HepG2 (cell line): ENCODE results near the gene RAB24. TPM values are rescaled to one million over a fixed set of nuclear protein-coding genes. Genes with fewer than 3 reads are reported as not detected.

Source experiments
- ATF1 ChIP-seq: IDR thresholded peaks from 2 replicates; pipeline ENCODE4 v1.6.1; 2016; ENCODE audit warnings: mild to moderate bottlenecking, control low read depth
- MYNN ChIP-seq: sonication (generic); formaldehyde crosslinking; IDR thresholded peaks from 2 replicates; pipeline ENCODE4 v1.4.0; 2020; ENCODE audit warnings: mild to moderate bottlenecking, low read depth, missing genetic modification reagents
- SIX4 ChIP-seq: sonication (generic); formaldehyde crosslinking; IDR thresholded peaks from 2 replicates; pipeline ENCODE4 v1.4.0; 2020; ENCODE audit warnings: missing genetic modification reagents
- STAT5B ChIP-seq: sonication (generic); formaldehyde crosslinking; IDR thresholded peaks from 2 replicates; pipeline ENCODE4 v1.4.0; 2020; ENCODE audit warnings: missing genetic modification reagents
- TARDBP ChIP-seq: sonication (generic); formaldehyde crosslinking; IDR thresholded peaks from 2 replicates; pipeline ENCODE4 v1.8.0; 2022; ENCODE audit warnings: mild to moderate bottlenecking, missing genetic modification reagents
- ZNF550 ChIP-seq: sonication (generic); formaldehyde crosslinking; IDR thresholded peaks from 2 replicates; pipeline ENCODE4 v1.4.0; 2020; ENCODE audit warnings: mild to moderate bottlenecking, missing genetic modification reagents, borderline replicate concordance
- polyA plus RNA-seq, 8 experiments: library from polyadenylated mRNA; depleted of rRNA in 3 of 8; stranded (reverse) in 7 of 8; unstranded in 1 of 8; fragments of >200 nt; fragmentation: Illumina TruSeq in 4 of 8; extraction: Trizol in 4 of 8; gene quantifications; 2 replicates each; pipeline versions ENCODE4 v1.2.1 to v1.2.3, GENCODE V29; 2011 to 2016; ENCODE audit warnings: low read depth in 4 of 8, missing spikeins in 1 of 8, mixed read lengths in 1 of 8; ENCODE audit not compliant: insufficient read depth in 1 of 8
- total RNA-seq, 5 experiments: library from RNA; depleted of rRNA; stranded (reverse); fragments of >200 nt; fragmentation: Illumina TruSeq; extraction: Trizol; gene quantifications; 2 replicates each; pipeline ENCODE4 v1.2.3, GENCODE V29; 2016; ENCODE audit warnings: low read depth in 1 of 5
- TF ChIP-seq, protein P1 (sequence below): sonication (generic); formaldehyde crosslinking; IDR thresholded peaks from 2 replicates; pipeline ENCODE4 v1.8.1; 2023; ENCODE audit warnings: mild to moderate bottlenecking, inconsistent platforms, moderate library complexity, missing genetic modification reagents, borderline replicate concordance
- TF ChIP-seq, protein P2 (sequence below): IDR thresholded peaks from 2 replicates; pipeline ENCODE4 v1.6.1; 2016; ENCODE audit warnings: low read depth, missing genetic modification reagents, missing compliant biosample characterization
- TF ChIP-seq, protein P3 (sequence below): sonication (generic); formaldehyde crosslinking; IDR thresholded peaks from 2 replicates; pipeline ENCODE4 v1.4.0; 2020; ENCODE audit warnings: missing genetic modification reagents
- TF ChIP-seq, protein P4 (sequence below): sonication (generic); formaldehyde crosslinking; IDR thresholded peaks from 2 replicates; pipeline ENCODE4 v1.4.0; 2020; ENCODE audit warnings: missing genetic modification reagents, mild to moderate bottlenecking, borderline replicate concordance
- TF ChIP-seq, protein P5 (sequence below): sonication (generic); formaldehyde crosslinking; IDR thresholded peaks from 2 replicates; pipeline ENCODE4 v1.4.0; 2020; ENCODE audit warnings: missing genetic modification reagents
- TF ChIP-seq, protein P6 (sequence below): sonication (generic); formaldehyde crosslinking; IDR thresholded peaks from 2 replicates; pipeline ENCODE4 v1.4.0; 2020; ENCODE audit warnings: missing genetic modification reagents

The RAB24 gene
- total and polyA plus RNA-seq, 2 of the 13 experiments (the other 11 are each of a cell fraction or from before 2014, with no cell fraction given) = 22.9 to 63.7 TPM

DNA sequence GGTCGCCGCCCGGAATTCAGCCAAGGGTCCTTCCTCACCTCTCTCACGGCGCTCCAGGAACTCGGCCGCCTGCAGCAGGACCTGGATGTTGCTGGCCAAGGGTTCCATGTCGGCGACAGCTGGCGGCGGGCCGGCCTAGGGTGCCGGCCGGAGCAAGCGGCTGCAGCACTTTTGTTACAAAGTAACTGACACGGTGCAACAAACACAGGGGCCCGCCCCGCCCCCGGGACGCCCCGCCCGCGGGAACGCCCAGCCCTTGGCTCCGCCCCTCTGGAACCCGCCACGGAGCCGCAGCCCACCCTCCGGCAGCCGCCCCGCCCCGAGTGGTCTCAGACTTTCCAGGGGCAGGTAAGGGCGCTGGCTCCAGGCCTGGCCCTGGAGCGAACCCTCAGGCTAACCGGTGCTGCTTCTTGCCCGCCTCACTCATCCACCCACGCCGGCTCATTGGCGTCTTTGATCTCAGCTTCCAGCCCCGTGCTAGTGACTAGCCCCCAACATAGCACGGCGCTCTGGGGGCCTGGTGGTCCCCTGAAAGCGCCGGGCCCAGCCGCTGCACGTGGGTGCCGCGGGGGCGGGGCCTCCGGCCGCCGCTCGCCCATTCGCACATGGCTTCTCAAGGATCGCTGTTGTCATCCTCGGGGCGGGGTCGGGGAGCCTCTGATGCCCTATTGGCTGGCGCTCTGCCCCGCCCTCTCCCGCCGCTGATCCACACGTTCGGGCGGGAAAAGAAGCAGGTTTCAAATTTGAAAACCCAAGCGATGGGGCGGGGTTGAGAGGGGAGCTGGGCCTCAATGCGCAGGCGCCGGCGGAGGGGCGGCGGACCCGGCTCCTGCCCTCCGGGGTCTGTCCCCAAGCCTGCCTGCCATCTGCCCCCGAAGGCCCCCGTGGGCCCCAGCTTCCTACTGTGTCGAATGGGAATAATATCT lies 8.5 kb upstream of the RAB24 start, which contains the start of gene MXD3 (continued):
- TF ChIP-seq, protein P1, sequence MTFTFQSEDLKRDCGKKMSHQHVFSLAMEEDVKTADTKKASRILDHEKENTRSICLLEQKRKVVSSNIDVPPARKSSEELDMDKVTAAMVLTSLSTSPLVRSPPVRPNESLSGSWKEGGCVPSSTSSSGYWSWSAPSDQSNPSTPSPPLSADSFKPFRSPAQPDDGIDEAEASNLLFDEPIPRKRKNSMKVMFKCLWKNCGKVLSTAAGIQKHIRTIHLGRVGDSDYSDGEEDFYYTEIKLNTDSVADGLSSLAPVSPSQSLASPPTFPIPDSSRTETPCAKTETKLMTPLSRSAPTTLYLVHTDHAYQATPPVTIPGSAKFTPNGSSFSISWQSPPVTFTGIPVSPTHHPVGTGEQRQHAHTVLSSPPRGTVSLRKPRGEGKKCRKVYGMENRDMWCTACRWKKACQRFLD (CRISPR knock-in tag) = peak; percentile 45; the same call in 1 of the 2 replicates
- TF ChIP-seq TARDBP (no peak), STAT5B (CRISPR knock-in tag) (no peak), SIX4 (no peak), ZNF550 (CRISPR knock-in tag) (no peak), ATF1 (CRISPR knock-in tag) (no peak), MYNN (no peak)
- TF ChIP-seq, protein P2, sequence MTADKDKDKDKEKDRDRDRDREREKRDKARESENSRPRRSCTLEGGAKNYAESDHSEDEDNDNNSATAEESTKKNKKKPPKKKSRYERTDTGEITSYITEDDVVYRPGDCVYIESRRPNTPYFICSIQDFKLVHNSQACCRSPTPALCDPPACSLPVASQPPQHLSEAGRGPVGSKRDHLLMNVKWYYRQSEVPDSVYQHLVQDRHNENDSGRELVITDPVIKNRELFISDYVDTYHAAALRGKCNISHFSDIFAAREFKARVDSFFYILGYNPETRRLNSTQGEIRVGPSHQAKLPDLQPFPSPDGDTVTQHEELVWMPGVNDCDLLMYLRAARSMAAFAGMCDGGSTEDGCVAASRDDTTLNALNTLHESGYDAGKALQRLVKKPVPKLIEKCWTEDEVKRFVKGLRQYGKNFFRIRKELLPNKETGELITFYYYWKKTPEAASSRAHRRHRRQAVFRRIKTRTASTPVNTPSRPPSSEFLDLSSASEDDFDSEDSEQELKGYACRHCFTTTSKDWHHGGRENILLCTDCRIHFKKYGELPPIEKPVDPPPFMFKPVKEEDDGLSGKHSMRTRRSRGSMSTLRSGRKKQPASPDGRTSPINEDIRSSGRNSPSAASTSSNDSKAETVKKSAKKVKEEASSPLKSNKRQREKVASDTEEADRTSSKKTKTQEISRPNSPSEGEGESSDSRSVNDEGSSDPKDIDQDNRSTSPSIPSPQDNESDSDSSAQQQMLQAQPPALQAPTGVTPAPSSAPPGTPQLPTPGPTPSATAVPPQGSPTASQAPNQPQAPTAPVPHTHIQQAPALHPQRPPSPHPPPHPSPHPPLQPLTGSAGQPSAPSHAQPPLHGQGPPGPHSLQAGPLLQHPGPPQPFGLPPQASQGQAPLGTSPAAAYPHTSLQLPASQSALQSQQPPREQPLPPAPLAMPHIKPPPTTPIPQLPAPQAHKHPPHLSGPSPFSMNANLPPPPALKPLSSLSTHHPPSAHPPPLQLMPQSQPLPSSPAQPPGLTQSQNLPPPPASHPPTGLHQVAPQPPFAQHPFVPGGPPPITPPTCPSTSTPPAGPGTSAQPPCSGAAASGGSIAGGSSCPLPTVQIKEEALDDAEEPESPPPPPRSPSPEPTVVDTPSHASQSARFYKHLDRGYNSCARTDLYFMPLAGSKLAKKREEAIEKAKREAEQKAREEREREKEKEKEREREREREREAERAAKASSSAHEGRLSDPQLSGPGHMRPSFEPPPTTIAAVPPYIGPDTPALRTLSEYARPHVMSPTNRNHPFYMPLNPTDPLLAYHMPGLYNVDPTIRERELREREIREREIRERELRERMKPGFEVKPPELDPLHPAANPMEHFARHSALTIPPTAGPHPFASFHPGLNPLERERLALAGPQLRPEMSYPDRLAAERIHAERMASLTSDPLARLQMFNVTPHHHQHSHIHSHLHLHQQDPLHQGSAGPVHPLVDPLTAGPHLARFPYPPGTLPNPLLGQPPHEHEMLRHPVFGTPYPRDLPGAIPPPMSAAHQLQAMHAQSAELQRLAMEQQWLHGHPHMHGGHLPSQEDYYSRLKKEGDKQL (CRISPR knock-in tag) = no peak
- TF ChIP-seq, protein P3, sequence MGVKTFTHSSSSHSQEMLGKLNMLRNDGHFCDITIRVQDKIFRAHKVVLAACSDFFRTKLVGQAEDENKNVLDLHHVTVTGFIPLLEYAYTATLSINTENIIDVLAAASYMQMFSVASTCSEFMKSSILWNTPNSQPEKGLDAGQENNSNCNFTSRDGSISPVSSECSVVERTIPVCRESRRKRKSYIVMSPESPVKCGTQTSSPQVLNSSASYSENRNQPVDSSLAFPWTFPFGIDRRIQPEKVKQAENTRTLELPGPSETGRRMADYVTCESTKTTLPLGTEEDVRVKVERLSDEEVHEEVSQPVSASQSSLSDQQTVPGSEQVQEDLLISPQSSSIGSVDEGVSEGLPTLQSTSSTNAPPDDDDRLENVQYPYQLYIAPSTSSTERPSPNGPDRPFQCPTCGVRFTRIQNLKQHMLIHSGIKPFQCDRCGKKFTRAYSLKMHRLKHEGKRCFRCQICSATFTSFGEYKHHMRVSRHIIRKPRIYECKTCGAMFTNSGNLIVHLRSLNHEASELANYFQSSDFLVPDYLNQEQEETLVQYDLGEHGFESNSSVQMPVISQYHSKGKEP (CRISPR knock-in tag) = no peak
- TF ChIP-seq, protein P4, sequence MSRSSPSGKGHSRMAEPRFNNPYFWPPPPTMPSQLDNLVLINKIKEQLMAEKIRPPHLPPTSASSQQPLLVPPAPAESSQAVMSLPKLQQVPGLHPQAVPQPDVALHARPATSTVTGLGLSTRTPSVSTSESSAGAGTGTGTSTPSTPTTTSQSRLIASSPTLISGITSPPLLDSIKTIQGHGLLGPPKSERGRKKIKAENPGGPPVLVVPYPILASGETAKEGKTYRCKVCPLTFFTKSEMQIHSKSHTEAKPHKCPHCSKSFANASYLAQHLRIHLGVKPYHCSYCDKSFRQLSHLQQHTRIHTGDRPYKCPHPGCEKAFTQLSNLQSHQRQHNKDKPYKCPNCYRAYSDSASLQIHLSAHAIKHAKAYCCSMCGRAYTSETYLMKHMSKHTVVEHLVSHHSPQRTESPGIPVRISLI = no peak
- TF ChIP-seq, protein P5, sequence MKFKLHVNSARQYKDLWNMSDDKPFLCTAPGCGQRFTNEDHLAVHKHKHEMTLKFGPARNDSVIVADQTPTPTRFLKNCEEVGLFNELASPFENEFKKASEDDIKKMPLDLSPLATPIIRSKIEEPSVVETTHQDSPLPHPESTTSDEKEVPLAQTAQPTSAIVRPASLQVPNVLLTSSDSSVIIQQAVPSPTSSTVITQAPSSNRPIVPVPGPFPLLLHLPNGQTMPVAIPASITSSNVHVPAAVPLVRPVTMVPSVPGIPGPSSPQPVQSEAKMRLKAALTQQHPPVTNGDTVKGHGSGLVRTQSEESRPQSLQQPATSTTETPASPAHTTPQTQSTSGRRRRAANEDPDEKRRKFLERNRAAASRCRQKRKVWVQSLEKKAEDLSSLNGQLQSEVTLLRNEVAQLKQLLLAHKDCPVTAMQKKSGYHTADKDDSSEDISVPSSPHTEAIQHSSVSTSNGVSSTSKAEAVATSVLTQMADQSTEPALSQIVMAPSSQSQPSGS = no peak; the same call in 1 of the 2 replicates
- TF ChIP-seq, protein P6, sequence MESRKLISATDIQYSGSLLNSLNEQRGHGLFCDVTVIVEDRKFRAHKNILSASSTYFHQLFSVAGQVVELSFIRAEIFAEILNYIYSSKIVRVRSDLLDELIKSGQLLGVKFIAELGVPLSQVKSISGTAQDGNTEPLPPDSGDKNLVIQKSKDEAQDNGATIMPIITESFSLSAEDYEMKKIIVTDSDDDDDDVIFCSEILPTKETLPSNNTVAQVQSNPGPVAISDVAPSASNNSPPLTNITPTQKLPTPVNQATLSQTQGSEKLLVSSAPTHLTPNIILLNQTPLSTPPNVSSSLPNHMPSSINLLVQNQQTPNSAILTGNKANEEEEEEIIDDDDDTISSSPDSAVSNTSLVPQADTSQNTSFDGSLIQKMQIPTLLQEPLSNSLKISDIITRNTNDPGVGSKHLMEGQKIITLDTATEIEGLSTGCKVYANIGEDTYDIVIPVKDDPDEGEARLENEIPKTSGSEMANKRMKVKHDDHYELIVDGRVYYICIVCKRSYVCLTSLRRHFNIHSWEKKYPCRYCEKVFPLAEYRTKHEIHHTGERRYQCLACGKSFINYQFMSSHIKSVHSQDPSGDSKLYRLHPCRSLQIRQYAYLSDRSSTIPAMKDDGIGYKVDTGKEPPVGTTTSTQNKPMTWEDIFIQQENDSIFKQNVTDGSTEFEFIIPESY (CRISPR knock-in tag) = no peak
